Measurements from ENCODE around the gene SRSF7.
"Not testable (repeated sequence)": the region's sequence is repeated elsewhere in the genome, so short reads cannot be mapped to it uniquely, and the experiment has no call there.

SRSF7 gene

DNA sequence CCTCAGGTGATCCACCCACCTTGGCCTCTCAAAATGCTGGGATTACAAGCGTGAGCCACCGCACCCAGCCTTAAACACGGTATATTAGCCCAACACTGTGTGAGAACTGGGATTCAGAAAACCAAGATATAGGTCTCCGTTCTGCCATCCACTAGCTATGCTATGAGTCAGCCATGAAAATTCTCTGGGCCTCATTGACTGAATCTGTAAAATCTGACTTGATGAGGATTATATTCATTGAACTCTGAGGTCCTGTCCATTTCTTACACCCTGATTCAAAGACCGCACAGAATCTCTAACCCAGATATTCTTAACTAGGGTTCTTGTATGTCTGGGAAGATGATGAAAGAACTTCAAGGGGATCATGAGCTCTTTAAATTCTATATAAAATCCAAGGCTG is 47.8 kb downstream of the SRSF7 start:
- not testable (repeated sequence) for DNase-seq

DNA sequence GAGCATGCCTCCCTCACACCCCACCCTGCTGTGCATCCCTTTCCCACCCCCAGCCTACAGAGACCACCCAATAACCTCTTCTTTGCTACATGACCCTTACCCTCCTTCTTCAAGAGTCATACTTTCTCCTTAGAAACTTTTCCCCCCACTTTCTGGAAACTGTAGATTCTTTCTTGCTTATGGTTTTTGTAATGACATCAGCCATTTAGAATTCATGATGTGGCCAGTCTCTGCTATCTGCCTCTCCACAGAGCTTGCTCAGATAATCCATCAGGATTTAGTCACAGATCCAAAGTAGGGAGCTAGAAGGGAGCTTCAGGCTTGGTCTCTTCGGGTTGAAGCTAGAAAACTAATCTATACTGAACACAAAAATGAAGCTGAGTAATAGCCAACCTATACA is 48.7 kb downstream of the SRSF7 start:
- DNase-seq = no peak

DNA sequence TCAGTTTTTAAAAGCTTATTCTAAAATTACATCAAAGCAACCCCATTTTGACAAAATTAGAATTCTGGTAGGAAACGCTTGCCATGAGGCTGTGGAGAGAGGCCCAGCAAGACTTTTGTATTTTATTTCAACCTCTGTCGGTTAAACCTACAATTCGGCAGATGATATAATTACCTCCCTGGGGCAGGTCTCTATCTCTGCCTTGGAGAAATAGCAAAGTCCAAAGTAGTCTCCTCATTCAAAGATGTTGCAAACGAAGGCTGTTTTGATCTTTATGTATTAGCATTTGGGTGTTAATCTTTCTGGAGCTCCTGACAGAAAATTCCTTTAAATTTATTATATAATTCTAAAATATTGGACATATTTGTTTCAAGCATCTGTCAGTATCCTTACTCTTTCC is 49.6 kb downstream of the SRSF7 start:
- DNase-seq = no peak

DNA sequence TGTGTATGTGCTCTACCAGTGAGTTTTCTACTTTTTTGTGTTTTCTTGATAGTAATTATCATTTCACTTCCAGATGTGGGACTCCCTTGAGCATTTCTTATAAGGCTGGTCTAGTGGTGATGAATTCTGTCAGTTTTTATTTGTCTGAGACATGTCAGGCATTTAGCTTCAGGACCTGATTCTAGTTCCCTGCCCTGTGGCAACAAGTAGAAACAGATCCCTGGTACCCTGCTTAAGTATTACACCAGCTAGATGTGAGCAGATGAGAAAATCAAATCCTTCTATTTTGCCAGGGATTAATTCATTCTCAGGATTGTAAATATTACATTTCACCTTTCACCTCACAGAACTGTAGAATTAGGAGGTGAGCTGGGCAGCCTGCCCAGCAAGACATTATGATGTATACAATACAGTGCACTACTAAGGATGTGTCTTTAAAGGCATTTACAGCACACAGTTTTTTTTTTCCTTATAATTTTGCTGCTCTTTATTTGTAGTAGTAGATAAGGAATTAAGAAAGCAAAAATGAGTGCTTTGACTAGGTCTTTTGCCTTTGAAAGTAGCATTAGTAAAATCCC is 50.2 kb downstream of the SRSF7 start:
- no peak for DNase-seq

DNA sequence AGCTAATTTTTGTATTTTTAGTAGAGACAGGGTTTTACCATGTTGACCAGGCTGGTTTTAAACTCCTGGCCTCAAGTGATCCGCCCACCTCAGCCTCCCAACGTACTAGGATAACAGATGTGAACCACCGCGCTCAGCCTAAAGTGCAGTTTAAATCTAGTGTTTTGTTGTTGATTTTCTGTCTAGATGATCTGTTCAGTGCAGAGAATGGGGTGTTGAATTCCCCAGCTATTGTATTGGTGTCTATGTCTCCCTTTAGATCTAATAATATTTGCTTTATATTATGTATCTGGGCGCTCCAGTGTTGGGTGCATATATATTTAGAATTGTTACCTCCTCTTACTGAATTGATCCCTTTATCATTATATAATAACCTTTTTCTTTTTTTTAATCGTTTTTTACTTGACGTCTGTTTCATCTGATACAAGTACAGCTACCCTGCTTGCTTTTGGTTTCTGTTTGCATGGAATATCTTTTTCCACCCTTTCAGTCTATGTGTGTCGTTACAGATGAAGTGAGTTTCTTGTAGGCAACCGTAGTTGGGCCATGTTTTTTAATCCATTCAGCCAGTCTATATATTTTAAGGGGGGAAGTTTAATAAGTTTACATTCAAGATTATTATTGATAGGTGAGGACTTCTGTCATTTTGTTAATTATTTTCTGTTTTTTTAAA is 50.9 kb downstream of the SRSF7 start:
- DNase-seq = no peak

DNA sequence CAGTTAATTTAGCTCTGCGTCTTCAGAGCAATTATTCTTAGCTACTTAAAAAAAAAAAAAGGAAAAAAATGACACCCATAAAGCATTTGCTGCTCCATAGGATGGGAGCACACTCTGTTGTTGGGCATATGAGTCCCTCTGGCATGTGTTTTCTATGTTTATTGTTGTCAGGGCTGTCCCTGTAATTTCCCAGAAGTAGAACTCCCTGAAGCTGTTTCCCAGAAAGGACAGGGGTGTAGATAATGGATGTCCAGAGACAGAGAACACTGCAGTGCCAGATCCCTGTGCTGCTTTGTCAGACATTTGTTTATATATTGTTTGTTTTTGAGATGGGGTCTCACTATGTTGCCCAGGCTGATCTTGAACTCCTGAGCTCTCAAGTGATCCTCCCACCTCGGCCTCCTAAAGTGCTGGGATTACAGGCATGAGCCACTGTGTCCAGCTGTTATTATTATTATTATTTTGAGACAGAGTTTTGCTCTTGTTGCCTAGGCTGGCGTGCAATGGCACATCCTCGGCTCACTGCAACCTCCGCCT is 52.6 kb downstream of the SRSF7 start:
- no peak for DNase-seq

DNA sequence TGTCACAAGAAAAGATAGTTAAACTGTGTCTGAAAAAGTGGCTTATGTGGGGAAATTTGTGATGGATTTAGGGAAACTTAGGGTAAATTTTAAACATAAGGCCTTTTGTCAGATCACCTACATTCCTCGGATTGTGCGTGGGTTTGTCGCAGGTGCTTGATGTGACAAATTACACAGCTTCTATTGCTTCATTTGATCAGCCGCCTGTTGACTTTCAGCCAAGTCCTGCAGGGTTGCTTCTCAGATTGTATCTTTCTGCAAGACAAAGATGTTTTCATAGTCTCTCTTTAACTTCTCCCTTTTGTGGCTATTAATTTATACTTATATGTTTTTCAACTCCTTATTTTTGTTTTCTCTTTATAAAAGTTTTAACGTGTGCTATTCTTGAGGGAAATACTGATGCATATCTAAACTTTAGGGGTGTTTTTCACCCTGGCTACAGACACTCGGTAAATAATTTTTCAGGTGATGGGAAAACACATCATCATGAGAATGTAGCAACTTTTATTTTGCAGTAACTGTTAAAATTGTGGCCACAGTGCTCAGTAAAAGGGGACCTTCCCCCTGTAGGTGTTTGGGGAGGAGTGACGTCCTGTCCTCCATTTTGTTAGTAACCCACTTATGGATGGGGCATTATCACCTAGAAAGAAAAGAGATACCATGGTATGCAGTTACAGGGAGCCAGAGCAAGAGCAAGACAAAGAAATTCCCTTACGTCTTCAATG is 53.9 kb downstream of the SRSF7 start:
- DNase-seq = peak in 1 of 56 donors; percentile 32
